ENCODE data around the gene HMMR.

HMMR gene

DNA sequence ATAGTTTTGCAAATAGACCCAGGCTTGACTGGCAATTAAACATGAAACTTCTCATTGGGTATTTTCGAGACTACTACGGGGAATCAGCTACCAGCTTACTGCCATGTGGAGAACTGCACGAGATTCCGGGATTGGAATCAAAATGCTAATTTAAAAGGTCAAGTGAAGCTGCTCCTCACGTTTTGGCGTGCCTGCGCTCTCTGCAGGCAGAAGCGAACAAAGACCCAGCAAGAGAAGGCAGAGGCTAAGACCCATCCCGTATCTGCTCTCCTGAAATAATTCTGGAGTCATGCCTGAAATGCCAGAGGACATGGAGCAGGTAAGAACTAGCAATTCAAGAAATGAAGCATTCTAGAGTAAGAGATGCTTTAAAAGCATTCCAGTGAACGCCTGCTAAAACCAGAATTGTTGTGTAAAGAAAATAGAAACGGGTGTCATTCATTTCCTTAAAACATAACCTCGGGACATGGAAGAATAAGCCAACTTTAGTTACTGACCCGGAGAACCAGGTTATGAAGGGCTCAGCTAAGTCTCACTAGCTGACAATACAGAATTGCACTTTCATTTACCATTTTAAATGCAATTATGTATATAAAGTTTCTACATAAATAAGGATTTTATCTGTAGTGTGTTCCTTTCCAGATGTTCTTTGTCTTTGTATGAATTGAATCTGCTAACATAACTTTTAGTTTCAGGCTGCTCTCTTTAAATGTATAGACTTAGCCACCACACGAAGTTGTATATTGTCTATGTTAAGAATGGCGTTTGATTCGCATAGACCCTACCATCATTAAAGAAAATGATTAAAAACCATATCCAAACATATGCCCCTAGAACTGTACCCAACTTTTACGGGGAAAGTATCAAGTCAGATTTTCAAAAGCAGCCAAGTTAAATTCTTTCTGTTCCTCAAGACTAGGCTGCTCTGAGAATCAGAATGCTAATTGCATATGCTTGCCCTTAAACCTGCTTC, 43.0 kb downstream of the HMMR start:
- no peak for DNase-seq (ENCODE audit: low read depth, low spot score)
- POLR2A ChIA-PET: interaction anchor here (1.2 kb wide), 1 partner anchor 11 kb away, joined by 4 read pairs; no protein-coding TSS in a partner anchor
- peak overlapping the region; percentile 78 for H3K4me3 ChIP-seq (ENCODE audit: low read depth, low read length)
- CTCF ChIA-PET: interaction anchor here (1.0 to 2.0 kb wide), 5 partner anchors 12 to 30 kb away, joined by 3 to 8 read pairs (median 4); no protein-coding TSS in a partner anchor
- TF ChIP-seq CTCF (IDR thresholded peaks at IDR 0.05; ENCODE audit: insufficient read depth, low read length, missing control alignments): peak; percentile 55

GRCh38 chr5:163504079-163504931, 43.9 kb downstream of the HMMR start:
- no peak for TF ChIP-seq CTCF (IDR thresholded peaks at IDR 0.05; ENCODE audit: insufficient read depth, low read length, missing control alignments)
- POLR2A ChIA-PET: interaction anchor here (1.2 kb wide), 2 partner anchors 12 to 45 kb away, joined by 3 to 4 read pairs; no protein-coding TSS in a partner anchor
- H3K4me3 ChIP-seq (ENCODE audit: low read depth, low read length): peak overlapping the region; percentile 78
- DNase-seq (ENCODE audit: low read depth, low spot score): no peak
- CTCF ChIA-PET: interaction anchor here (1.4 to 2.0 kb wide), 4 partner anchors 13 to 30 kb away, joined by 3 to 12 read pairs (median 7); no protein-coding TSS in a partner anchor

DNA sequence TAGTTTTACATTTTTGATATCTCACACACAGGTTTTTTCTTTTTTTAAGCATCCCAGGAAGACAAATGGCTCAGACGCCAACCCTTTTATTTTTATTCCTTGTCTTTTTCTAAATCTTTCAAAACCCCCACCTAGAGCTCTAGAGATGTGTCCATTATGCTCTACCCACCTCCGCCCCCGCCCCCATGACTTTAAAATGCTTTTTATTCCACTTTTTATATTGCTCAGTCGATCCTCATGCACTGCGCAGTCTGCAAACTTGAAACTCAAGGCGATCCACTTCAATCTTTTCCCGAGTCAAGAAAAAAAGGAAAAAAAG, 44.6 kb downstream of the HMMR start:
- no peak for TF ChIP-seq CTCF (IDR thresholded peaks at IDR 0.05; ENCODE audit: insufficient read depth, low read length, missing control alignments)
- ChIA-PET POLR2A (interaction anchor here (0.9 to 1.2 kb wide), 2 partner anchors 45 to 46 kb away, joined by 3 read pairs; partner anchors contain the start of genes HMMR and NUDCD2), CTCF (interaction anchor here (1.1 to 1.9 kb wide), 2 partner anchors 15 to 31 kb away, joined by 3 to 12 read pairs; no protein-coding TSS in a partner anchor)
- H3K4me3 ChIP-seq (ENCODE audit: low read depth, low read length): peak overlapping the region; percentile 78
- DNase-seq (ENCODE audit: low read depth, low spot score): no peak

DNA sequence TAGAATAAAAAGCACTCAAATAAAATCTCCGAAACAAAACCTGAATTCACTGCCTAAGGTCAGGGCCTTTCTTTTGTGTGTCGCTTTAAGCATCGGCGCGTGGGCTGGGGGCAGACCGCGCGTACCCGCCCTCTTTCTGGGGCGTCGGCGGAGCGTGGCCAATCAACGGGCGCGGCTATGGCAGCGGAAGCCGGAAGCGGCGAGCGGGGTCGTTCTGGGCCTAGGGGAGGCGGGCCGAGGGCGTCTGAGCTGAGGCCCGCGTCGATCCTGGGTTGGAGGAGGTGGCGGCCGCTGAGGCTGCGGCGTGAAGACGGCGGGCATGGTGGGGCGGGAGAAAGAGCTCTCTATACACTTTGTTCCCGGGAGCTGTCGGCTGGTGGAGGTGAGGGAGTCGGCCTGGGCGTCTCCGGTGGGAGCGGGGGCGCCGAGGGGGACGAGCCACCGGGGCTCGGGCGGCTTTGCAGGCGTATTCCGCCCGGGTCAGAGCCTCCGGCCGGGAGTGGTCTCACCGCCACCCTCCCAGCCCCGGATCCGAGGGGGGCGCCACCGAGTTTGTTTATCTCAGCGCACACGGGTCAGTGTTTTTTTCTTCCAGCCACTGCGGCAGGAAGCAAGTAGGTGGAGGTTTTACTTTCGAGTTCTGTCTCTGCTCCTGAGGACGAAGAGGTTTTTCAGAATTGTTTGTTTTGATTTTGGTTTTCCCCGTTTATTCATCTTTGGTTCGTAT, 45.1 kb downstream of the HMMR start, which contains the start of gene MAT2B:
MAT2B (plus strand) TSS at position 252 of the 727 bp plus-strand sequence; CDS start at position 320, 68 bp downstream.
- H3K4me3 ChIP-seq (ENCODE audit: low read depth, low read length): peak within 1 kb of the TSS; percentile 78
- DNase-seq (ENCODE audit: low read depth, low spot score): no peak
- TF ChIP-seq CTCF (IDR thresholded peaks at IDR 0.05; ENCODE audit: insufficient read depth, low read length, missing control alignments): peak; percentile 65
- POLR2A ChIA-PET: interaction anchor here (0.9 to 1.2 kb wide), 2 partner anchors 45 to 46 kb away, joined by 3 read pairs; partner anchors contain the start of genes HMMR and NUDCD2
- CTCF ChIA-PET: interaction anchor here (1.1 to 1.9 kb wide), 2 partner anchors 16 to 31 kb away, joined by 3 to 12 read pairs; no protein-coding TSS in a partner anchor

- ChIA-PET CTCF (interaction anchor here (1.1 to 1.9 kb wide), 4 partner anchors 17 to 47 kb away, joined by 3 to 12 read pairs (median 4); no protein-coding TSS in a partner anchor), POLR2A (no interaction called here)
- DNase-seq (ENCODE audit: low read depth, low spot score): no peak
- peak overlapping the region; percentile 78 for H3K4me3 ChIP-seq (ENCODE audit: low read depth, low read length)
- TF ChIP-seq CTCF (IDR thresholded peaks at IDR 0.05; ENCODE audit: insufficient read depth, low read length, missing control alignments): no peak
These were observed 45.6 kb downstream of the HMMR start for GRCh38 chr5:163506095-163506457.
